ENCODE measurements around the gene TSPYL2. TPM values are rescaled to one million over a fixed set of nuclear protein-coding genes. Genes with fewer than 3 reads are reported as not detected.
A peak's percentile ranks its signal among the peaks of the same experiment; 100 is the strongest.

TSPYL2 gene
- total RNA-seq, 1 donor from 2014 or later, result 27.9 TPM

DNA sequence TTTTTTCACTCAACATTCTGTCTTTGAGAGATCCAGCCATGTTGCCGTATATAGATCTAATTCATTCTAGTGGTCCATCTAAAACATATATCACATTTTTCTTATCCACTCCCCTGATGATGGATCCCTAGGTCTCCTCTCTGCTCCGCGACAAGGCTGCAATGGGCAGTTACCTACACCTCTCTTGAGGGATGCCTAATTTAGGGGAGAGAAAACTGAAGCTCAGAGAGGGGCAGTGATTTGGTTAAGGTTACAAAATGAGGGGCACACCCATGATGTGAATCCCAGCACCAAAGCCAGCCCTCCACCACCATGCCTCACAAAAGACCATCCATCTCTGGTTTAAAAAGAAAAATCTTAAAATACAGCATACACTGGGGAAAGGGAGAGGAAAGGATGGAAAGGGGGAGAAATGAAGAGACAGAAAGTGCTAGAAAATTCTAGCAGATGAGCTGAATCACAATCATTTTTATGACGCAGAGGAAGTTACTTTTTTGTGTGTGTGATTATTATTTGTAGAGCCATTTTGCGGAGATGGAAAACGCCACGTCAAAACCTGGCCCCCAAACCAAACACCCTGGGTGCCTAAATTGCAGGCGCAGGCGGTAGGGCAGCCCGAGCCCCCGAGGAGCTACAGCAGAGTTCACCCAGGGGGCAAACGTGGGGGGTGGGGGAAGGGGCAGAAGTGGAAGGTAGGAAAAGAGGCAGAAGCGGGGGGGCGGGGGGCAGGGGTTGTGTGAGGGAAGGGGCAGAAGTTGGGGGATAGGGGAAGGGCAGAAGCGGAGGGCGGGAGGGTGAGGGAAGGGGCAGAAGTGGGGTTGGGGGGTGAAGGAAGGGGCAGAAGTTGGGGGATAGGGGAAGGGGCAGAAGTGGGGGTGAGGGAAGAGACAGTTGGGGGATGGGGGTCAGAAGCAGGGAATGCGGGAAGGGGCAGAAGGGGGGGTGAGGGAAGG is 1.3 kb upstream of the TSPYL2 start:
- no peak for DNase-seq (ENCODE audit: low spot score)
- Mint-ChIP-seq H3K9me3 (ENCODE audit: unreplicated experiment) (no peaks in the 10 kb centered on the region), H3K36me3 (ENCODE audit: low read depth, unreplicated experiment) (peaks cover 11% of the 10 kb centered on the region)

DNA sequence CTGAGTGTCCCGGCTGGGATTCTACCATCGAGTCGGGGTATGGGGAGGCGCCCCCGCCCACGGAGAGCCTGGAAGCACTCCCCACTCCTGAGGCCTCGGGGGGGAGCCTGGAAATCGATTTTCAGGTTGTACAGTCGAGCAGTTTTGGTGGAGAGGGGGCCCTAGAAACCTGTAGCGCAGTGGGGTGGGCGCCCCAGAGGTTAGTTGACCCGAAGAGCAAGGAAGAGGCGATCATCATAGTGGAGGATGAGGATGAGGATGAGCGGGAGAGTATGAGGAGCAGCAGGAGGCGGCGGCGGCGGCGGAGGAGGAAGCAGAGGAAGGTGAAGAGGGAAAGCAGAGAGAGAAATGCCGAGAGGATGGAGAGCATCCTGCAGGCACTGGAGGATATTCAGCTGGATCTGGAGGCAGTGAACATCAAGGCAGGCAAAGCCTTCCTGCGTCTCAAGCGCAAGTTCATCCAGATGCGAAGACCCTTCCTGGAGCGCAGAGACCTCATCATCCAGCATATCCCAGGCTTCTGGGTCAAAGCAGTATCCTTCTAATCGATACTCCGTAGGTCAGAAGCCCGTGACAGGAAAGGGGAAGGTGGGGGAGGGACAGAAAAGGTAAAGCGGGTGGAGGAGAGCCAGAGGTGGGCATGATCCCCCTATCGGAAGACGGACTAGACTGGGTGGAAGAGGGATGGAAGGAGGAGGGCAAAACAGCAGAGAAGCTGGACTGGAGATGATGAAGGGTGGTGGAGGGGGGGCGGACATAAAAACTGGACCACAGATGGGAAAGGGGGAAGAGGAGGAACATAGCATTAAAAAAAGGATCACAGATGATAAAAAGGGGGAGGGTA is 828 bp downstream of the TSPYL2 start:
- TF ChIP-seq, protein P1, sequence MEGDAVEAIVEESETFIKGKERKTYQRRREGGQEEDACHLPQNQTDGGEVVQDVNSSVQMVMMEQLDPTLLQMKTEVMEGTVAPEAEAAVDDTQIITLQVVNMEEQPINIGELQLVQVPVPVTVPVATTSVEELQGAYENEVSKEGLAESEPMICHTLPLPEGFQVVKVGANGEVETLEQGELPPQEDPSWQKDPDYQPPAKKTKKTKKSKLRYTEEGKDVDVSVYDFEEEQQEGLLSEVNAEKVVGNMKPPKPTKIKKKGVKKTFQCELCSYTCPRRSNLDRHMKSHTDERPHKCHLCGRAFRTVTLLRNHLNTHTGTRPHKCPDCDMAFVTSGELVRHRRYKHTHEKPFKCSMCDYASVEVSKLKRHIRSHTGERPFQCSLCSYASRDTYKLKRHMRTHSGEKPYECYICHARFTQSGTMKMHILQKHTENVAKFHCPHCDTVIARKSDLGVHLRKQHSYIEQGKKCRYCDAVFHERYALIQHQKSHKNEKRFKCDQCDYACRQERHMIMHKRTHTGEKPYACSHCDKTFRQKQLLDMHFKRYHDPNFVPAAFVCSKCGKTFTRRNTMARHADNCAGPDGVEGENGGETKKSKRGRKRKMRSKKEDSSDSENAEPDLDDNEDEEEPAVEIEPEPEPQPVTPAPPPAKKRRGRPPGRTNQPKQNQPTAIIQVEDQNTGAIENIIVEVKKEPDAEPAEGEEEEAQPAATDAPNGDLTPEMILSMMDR (IDR thresholded peaks at IDR 0.05; ENCODE audit: unreplicated experiment), result no peak
- peak overlapping the region; percentile 77 for H3K27ac Mint-ChIP-seq (ENCODE audit: unreplicated experiment)

More for the DNA sequence above, 1.3 kb upstream of the TSPYL2 start:
- Mint-ChIP-seq H3K4me3 (ENCODE audit: unreplicated experiment) (peak overlapping the region; percentile 83), H3K4me1 (ENCODE audit: unreplicated experiment) (peaks cover 13% of the 10 kb centered on the region), H3K27me3 (ENCODE audit: unreplicated experiment) (peaks cover 10% of the 10 kb centered on the region), H3K27ac (ENCODE audit: unreplicated experiment) (peak overlapping the region; percentile 80)
- TF ChIP-seq, protein P1 (IDR thresholded peaks at IDR 0.05; ENCODE audit: unreplicated experiment), result no peak

GRCh38 chrX:53084043-53084570 is 1.9 kb downstream of the TSPYL2 start:
- Mint-ChIP-seq H3K9me3 (ENCODE audit: unreplicated experiment) (no peaks in the 10 kb centered on the region), H3K27me3 (ENCODE audit: unreplicated experiment) (peaks cover 6% of the 10 kb centered on the region), H3K36me3 (ENCODE audit: low read depth, unreplicated experiment) (peaks cover 17% of the 10 kb centered on the region), H3K4me1 (ENCODE audit: unreplicated experiment) (peaks cover 27% of the 10 kb centered on the region), H3K27ac (ENCODE audit: unreplicated experiment) (peak overlapping the region; percentile 70), H3K4me3 (ENCODE audit: unreplicated experiment) (peak overlapping the region; percentile 84)
- no peak for DNase-seq (ENCODE audit: low spot score)
- TF ChIP-seq, protein P1 (IDR thresholded peaks at IDR 0.05; ENCODE audit: unreplicated experiment), result no peak

More for the DNA sequence above, 828 bp downstream of the TSPYL2 start:
- H3K4me3 Mint-ChIP-seq (ENCODE audit: unreplicated experiment), result peak overlapping the region; percentile 91
- H3K36me3 Mint-ChIP-seq (ENCODE audit: low read depth, unreplicated experiment), result peaks cover 17% of the 10 kb centered on the region
- no peaks in the 10 kb centered on the region for H3K9me3 Mint-ChIP-seq (ENCODE audit: unreplicated experiment)
- H3K4me1 Mint-ChIP-seq (ENCODE audit: unreplicated experiment), result peaks cover 24% of the 10 kb centered on the region
- DNase-seq (ENCODE audit: low spot score), result no peak
- peaks cover 6% of the 10 kb centered on the region for H3K27me3 Mint-ChIP-seq (ENCODE audit: unreplicated experiment)

DNA sequence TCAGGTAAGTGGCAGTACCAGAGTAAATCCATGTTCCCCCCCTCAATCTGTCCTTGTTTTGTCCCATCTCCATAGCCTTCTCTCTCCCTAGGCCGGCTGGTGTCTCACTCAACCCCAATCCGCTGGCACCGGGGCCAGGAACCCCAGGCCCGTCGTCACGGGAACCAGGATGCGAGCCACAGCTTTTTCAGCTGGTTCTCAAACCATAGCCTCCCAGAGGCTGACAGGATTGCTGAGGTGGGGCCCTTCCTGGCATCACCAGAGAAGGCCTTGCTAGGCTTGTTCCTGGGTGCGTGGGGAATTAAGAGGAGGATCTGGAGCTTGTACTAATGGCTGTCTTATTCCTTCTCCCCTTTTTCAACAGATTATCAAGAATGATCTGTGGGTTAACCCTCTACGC is 2.7 kb downstream of the TSPYL2 start:
- TF ChIP-seq, protein P1 (IDR thresholded peaks at IDR 0.05; ENCODE audit: unreplicated experiment), result no peak

More for the DNA sequence above, 2.7 kb downstream of the TSPYL2 start:
- DNase-seq (ENCODE audit: low spot score), result no peak
- H3K9me3 Mint-ChIP-seq (ENCODE audit: unreplicated experiment), result no peaks in the 10 kb centered on the region
- H3K4me3 Mint-ChIP-seq (ENCODE audit: unreplicated experiment), result no peak overlapping the region
- H3K4me1 Mint-ChIP-seq (ENCODE audit: unreplicated experiment), result peaks cover 27% of the 10 kb centered on the region
- H3K27me3 Mint-ChIP-seq (ENCODE audit: unreplicated experiment), result peaks cover 6% of the 10 kb centered on the region
- peaks cover 17% of the 10 kb centered on the region for H3K36me3 Mint-ChIP-seq (ENCODE audit: low read depth, unreplicated experiment)
- H3K27ac Mint-ChIP-seq (ENCODE audit: unreplicated experiment), result no peak overlapping the region

Measured in endothelial cell (in vitro differentiated cells).